NT2/D1 (cell line): ENCODE results near the gene NME8.

ENCODE experiments used
- SUZ12 ChIP-seq: IDR thresholded peaks from 2 replicates; pipeline ENCODE4 v1.6.1; 2011; ENCODE audit not compliant: insufficient read length, insufficient read depth; ENCODE audit errors: extremely low read depth
- YY1 ChIP-seq: IDR thresholded peaks from 2 replicates; pipeline ENCODE4 v1.6.1; 2011; ENCODE audit not compliant: insufficient read length, insufficient read depth
- ZNF274 ChIP-seq: IDR thresholded peaks from 2 replicates; pipeline ENCODE4 v1.6.1; 2011; ENCODE audit warnings: mild to moderate bottlenecking, low read depth, low read length

DNA sequence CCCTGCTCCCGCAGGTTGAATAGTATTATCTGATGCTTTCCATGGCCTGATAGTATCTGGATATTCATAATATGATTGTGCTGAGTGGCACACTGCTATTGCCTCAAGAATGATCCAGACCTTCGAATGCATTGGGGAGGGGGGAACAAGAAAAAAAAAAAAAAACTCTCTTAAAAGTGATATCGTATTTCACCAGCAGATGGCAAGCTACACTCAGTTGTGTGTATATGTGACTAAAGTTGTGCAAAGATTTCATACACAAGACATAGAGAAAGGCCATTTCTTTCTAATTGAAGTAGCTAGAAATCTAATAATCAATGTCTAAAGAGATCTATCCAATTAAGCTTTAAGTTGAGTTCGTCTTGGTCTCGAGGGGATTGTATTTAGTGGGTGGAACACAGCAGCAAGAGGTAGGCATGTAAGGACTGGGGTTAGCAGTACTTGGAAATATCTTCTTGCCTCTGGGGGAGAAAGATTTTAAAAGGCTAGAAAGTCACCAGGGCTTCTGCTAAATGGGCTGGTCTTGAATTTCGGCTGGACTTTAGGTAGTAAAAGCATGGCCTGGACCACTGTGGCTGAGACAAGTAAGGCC is 52.9 kb downstream of the NME8 start:
- TF ChIP-seq YY1 (no peak), SUZ12 (no peak), ZNF274 (no peak)
